Germinal center (tissue), 1 donor: ENCODE measurements around the gene SPATA32.
A peak's percentile ranks its signal among the peaks of the same experiment; 100 is the strongest.

Experiments used
- DNase-seq: peaks from one replicate; pipeline ENCODE4 v3.0.0; 2012; ENCODE audit warnings: mixed read lengths, low spot score

The SPATA32 gene

GRCh38 chr17:45228763-45229539, 32.9 kb downstream of the SPATA32 start:
- DNase-seq, result peak; percentile 74

DNA sequence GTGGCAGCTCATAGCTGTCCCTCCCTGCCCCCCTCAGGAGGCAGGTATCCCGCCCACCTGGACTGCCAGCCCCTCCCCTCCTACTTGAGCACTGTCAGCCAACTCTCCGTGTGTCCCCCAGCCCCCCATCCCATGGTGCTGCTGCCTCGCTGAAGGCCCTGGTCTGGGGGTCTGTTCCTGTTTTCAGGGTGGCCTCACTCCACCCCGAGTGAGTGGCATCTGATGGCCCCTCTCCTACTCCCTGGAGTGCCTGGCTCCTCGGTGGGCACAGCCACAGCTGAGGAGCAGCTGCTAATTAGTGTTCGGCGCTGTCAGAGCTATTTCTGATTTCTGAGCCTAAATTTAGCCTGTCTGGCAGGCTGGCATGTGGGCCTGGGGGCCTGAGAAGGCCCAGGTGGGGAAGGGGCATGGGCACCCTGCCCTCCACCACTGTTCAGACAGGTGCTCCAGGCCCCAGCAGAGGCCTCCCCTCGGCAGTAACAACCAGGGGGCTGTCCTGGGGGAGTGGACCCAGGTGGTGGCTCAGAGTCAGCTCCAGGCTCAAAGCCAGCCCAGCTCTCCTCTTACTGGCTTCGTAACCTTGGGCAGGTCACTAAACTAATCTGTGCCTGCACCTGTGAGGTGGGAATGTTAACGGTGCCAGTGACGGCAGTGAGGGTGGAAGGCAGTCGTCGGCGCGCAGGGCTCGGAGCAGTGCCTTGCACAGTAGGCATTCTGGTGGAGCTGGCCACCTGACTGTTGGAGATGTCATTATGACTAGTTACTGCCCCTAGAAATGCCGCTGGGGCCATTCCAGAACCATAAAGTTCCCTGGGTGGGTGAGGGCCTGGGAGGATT, 33.8 kb downstream of the SPATA32 start:
- DNase-seq, result no peak

DNA sequence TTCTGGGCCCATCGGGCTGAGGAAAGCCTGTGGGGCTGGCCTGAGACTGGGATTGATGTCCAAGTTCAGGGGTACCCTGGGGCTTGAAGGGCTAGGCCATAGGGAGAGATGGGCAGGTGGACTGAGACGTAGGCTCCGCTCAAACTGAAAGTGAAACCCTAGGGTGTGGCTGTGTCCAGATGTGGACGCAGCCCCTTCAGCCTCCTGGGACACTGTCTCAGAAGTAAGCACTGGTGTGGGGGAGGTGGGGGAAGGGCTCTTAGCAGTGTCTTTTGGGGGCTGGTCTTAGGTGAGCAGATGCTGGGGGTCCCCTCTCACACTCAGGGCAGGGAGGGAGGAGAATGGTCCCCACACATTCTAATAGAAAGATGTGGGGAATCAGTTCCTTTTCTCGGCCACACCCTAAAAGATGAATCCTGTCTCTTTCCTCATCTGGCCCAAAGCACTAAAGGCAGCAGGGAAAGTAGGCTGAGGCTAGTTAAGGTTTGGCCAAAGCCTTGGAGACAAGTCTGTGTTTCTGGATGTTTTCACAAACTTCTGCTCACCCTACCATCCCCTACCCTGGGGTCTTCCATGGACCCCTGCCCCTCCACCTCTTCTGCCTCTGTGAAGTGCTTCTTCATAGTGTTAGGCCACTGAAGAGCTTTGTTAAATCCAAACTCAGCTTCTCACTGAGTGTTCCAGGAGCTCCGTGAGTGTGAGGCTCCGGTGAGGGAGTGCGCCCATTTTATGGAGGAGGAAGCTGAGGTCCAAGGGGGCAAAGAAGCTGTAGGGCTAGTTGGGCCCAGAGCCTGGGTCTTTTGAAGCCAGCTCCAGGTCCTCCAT, 34.6 kb downstream of the SPATA32 start:
- peak; percentile 49 for DNase-seq

GRCh38 chr17:45226576-45226975, 35.3 kb downstream of the SPATA32 start:
- DNase-seq, result no peak

DNA sequence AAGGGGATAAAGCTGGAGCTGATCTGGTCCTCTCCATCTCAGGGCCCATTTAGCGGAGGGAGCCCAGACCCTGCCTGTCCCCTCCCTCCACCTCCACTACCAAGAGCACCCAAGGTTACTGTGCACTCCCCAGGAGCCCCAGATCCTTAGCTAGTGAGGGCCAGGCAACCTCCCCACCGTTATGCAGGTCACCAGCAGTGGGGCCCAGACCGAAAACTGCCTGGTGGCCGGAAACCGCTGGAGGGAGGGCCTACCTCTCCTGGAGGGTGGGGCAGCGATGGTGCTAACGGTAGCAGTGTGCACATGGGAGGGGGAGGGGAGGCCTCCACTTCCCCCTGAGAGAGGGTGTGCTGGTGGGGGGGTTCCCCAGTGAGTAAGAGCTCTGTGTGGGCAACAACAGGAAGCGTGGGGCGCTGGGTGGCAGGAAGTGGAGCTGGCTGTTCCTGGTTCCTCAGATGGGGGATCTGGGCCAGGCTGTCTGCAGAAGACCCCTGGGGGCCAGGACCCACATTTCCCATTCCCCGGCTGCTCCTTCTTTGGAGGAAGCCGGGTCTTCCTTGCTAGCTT, 35.8 kb downstream of the SPATA32 start:
- peak; percentile 87 for DNase-seq

DNA sequence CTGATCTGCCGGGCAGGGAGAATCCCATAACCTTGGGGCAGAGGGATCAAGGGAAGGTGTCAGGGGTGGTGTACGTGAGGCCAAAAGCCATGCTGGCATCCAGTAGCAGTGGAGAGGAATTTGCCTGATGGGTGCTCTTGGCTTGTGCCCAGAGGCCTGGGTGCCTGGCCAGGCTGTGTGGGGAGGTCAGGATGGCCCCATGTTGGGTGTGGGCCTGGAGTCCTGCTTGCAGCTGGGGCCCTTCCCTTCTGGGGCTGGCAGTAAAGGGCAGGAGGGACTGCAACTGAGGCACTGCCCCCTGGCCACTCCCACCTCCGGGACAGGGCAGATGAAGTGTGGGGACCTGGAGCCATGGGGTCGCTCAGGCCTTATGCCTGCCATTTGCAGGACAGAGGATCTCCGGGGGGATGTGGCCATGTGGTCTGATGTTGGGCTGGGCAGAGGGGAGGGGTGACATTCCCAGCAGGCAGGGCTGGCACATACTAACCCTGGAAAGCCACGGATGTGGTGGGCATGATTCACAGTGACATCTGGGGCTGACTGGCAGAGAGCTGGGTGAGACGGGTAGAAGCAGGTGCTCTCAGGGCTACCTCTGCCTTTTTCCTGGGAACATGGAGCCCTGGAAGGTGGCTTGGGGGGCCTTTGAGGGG, 36.7 kb downstream of the SPATA32 start:
- no peak for DNase-seq

DNA sequence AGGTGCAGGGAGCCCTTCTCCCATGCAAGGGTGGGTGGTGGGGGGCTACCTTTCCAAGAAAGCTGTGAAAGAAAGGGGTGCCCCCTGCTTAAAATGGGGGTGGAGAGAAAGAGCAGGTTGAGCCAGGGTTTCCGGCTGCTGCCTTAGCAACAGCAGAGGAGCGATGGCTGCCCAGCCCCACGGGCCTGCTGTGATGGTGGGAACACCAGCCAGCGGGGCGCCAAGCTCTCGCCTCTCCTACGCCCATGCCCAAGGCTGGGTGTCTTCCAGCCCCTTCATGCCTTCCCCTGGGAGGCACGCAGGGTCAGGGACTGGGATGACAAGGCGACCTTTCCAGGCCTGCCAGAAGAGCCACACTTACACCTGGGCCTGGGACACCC, 37.2 kb downstream of the SPATA32 start:
- no peak for DNase-seq

GRCh38 chr17:45223539-45224528, 38.1 kb downstream of the SPATA32 start:
- DNase-seq, result no peak

DNA sequence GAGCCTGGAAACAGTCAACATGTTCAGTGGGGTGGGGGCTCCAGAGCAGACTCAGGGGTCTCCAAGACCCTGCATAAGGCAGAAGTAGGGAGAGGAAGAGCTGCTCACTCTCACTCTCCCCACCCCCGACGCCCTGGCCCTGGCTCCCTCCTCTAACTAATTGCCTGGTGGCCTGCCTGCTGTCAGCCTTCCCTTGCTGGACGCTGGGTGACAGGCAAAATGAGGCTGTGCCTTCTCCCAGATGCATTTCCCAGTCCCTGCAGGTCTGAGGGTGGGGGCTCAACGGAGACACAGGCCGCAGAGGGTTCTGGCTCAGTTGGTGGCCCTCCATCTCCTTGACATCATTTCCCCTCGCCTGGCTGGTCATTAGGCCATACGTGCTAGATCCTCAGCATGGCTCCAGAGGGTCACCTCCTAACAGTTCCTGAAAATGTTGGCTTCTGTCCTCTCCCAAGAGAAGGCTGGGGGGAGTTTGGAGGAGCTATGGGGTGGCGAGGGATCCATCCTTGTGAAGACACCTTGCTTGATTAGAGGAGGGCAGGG, 38.8 kb downstream of the SPATA32 start:
- DNase-seq, result no peak

GRCh38 chr17:45222289-45222995, 39.5 kb downstream of the SPATA32 start:
- DNase-seq, result peak; percentile 57

DNA sequence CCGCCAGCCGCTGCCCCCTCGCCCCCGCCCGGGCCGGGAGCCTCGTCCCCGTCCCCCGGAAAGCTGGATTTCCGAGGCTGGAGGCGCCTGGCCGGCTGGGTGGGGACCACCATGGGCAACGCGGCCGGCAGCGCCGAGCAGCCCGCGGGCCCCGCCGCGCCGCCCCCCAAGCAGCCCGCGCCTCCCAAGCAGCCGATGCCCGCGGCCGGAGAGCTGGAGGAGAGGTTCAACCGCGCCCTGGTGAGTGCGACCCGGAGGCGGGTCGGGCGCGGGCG, 39.9 kb downstream of the SPATA32 start:
- DNase-seq, result no peak

DNA sequence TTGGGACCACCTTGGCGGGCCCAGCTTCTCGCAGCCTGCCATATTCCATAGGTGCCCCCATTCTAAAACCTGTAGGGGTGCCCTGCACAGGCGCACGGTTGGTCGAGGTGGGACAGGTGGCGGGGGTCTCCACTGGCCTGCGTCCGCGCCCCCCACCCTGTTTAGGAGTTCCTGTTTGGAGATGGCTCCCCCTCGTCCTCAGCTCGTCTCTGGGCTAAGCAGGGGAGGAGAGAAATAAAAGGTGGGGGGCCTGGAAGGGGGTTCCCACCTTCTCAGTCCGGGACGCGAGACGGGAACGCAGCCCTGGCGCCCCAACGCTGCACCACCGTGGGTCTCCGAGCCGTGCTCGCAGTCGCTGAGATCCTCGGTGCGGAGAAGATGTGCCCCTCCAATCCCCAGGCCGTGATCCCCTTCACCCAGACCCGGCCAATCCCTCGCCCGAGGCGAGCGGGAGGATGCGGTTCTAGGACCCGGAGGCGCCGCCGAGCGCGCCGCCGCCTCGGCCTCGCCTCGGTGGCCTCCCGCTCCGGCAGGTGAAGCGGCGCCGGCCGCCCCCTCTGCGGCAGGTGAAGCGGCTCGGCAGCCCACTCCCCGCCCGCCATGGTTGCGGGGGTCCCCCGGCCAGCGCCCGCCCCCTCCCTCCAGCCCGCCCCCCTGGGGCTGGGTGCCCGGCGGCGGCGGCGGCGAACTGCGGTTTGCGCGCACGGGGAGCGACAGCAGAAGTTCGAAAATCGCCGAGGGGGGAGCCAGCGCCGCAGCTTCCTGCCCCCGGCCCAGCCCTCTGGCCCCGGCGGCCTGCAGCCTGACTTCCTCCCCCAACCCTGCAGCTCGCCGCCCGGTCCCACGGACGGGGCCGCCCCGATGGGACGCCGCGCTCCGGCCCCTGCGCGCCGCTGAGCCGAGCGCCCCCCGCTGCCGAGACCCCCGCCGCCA, 40.5 kb downstream of the SPATA32 start, which contains the start of gene FMNL1:
Gene FMNL1, plus strand, starts transcription at position 805 of the 933 bp plus-strand sequence. CDS start 240 bp downstream, outside the sequence.
- peak; percentile 64 for DNase-seq

DNA sequence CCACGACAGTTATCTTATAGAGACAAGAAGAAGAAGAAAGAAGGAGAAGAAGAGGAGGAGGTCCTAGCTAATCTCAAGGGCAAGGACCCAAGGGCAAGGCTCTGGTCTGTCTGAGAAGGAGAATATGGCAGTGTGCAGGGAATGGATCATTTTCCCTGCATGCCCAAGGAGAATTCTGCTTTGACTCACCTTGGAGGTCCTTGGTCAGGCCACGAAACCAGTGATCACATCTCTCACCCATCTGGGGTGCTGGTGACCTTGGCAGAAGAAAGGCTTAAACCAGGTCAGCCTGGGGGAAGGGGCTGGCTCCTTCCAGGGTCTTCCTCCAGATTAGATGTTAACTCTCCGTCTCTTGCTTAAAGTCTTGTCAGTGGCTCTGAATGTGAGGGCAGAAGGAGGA, 41.8 kb downstream of the SPATA32 start:
- no peak for DNase-seq

DNA sequence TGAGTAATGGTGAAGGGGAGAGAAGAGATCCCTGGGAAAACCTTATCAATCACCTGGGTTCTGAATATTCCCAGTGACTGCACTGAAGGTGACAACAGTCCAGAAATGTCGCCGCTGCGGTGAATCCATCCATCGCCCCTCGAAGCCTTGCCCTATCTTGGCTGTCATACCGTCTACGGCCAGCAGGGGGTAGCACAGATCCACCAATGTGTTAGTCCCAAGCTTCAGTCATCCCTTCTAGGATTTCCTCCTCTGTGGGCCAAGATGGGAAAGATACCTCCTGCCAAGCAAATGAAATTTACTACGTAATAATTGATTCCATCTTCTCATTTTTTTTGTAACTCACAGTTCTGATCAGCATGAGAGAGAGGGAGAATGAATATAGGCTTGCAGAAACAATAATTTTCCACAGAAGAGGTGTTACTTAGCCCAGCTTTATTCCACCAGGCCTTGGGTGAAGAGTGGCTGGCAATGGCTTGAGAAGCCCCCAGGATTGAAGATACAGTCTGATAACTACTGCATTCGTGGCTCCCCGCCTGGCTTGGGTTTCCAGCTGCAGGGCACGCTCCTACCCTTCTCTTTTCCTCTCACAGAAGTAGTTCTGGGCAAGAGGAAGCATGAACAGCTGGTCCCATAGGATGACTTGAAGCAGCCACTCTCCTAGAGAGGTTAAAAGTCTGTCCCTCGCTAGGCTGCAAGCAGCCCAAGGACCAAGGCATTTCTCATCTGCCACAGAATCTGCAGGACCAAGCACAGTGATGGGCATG, 42.8 kb downstream of the SPATA32 start:
- peak; percentile 67 for DNase-seq
